SK-N-SH (cell line): ENCODE data around the gene MUC5B. TPM values are rescaled to one million over a fixed set of nuclear protein-coding genes. Genes with fewer than 3 reads are reported as not detected.

Experiments used
- CTCF ChIA-PET: fragments of 300-600, 350-600 bp; formaldehyde crosslinking; extraction: SDS; loops from one replicate; lab custom pipeline; 2021; lab: Yijun Ruan, JAX
- POLR2A ChIA-PET: fragments of 350-600 bp; sonication (Branson Sonifier 250); formaldehyde crosslinking; extraction: SDS; loops from one replicate; lab custom pipeline; 2020; ENCODE audit warnings: antibody characterized with exemption, inconsistent platforms; lab: Yijun Ruan, JAX
- DNase-seq: peaks from one replicate; pipeline ENCODE4 v3.0.0; 2012
- H2AFZ ChIP-seq: fragments of 200-600 bp; sonication (generic); 2 replicates; pipeline ENCODE4 v1.8.1; 2016; ENCODE audit warnings: antibody characterized with exemption, mild to moderate bottlenecking, low read depth
- H3F3A ChIP-seq: fragments of 200-600 bp; sonication (generic); replicated peaks from 2 replicates; pipeline ENCODE3; 2016; ENCODE audit warnings: antibody characterized with exemption, mild to moderate bottlenecking; ENCODE audit not compliant: insufficient read depth
- H3K27ac ChIP-seq, 2 experiments: fragments of 200-500 bp in 1 of 2; fragments of 200-600 bp in 1 of 2; sonication (Bioruptor generic) in 1 of 2; sonication (generic), shearing (Covaris generic) in 1 of 2; 2 replicates each; pipeline versions ENCODE4 v1.5.1 to v1.6.1; 2014 to 2016; ENCODE audit warnings: low read depth in 2 of 2, inconsistent platforms in 1 of 2, low read length in 1 of 2, mild to moderate bottlenecking in 1 of 2, mixed read lengths in 1 of 2
- H3K27me3 ChIP-seq: fragments of 200-600 bp; sonication (generic), shearing (Covaris generic); 2 replicates; pipeline ENCODE4 v1.6.1; 2016; ENCODE audit warnings: mixed run types; ENCODE audit not compliant: insufficient read depth
- H3K36me3 ChIP-seq, 2 experiments: fragments of 200-500 bp in 1 of 2; fragments of 200-600 bp in 1 of 2; sonication (Bioruptor generic) in 1 of 2; sonication (generic) in 1 of 2; replicated peaks in 1 of 2; 2 replicates each; pipeline versions ENCODE3 to v1.5.1; 2014 to 2016; ENCODE audit warnings: low read length in 1 of 2, mild to moderate bottlenecking in 1 of 2; ENCODE audit not compliant: insufficient read depth in 2 of 2, control insufficient read depth in 1 of 2
- H3K4me1 ChIP-seq, 2 experiments: fragments of 200-500 bp in 1 of 2; fragments of 200-600 bp in 1 of 2; sonication (Bioruptor generic) in 1 of 2; sonication (generic), shearing (Covaris generic) in 1 of 2; 2 replicates each; pipeline versions ENCODE4 v1.5.1 to v1.6.1; 2014 to 2016; ENCODE audit warnings: low read depth in 1 of 2, low read length in 1 of 2, mixed run types in 1 of 2; ENCODE audit not compliant: insufficient read depth in 2 of 2, control insufficient read depth in 1 of 2
- H3K4me2 ChIP-seq: fragments of 200-600 bp; sonication (generic), shearing (Covaris generic); 2 replicates; pipeline ENCODE4 v1.6.1; 2017; ENCODE audit warnings: mixed run types
- H3K4me3 ChIP-seq, 2 experiments: fragments of 200-500 bp in 1 of 2; fragments of 200-600 bp in 1 of 2; sonication (Bioruptor generic) in 1 of 2; sonication (generic), shearing (Covaris generic) in 1 of 2; 2 replicates each; pipeline versions ENCODE4 v1.5.1 to v1.8.1; 2014 to 2016; ENCODE audit warnings: low read depth in 2 of 2, inconsistent platforms in 1 of 2, low read length in 1 of 2, mild to moderate bottlenecking in 1 of 2, mixed read lengths in 1 of 2, moderate library complexity in 1 of 2
- H3K79me2 ChIP-seq: fragments of 200-600 bp; sonication (generic); 2 replicates; pipeline ENCODE4 v1.8.1; 2017; ENCODE audit warnings: mild to moderate bottlenecking; ENCODE audit not compliant: insufficient read depth
- H3K9ac ChIP-seq: fragments of 200-600 bp; sonication (generic); 2 replicates; pipeline ENCODE4 v1.6.1; 2017; ENCODE audit warnings: mixed run types
- H3K9me2 ChIP-seq: fragments of 200-600 bp; sonication (generic); 2 replicates; pipeline ENCODE4 v1.6.1; 2017; ENCODE audit warnings: mixed run types
- H3K9me3 ChIP-seq: fragments of 200-600 bp; sonication (generic); 2 replicates; pipeline ENCODE4 v1.6.1; 2017; ENCODE audit warnings: mixed run types, mild to moderate bottlenecking, moderate library complexity
- H4K20me1 ChIP-seq: fragments of 200-600 bp; sonication (generic); 2 replicates; pipeline ENCODE4 v1.6.1; 2017; ENCODE audit warnings: mild to moderate bottlenecking, mixed run types; ENCODE audit not compliant: insufficient read depth
- CHD2 ChIP-seq: fragments of 150-350 bp; IDR thresholded peaks from 2 replicates; pipeline ENCODE4 v1.6.1; 2018; ENCODE audit warnings: low read length; ENCODE audit not compliant: partially characterized antibody
- ELF1 ChIP-seq: IDR thresholded peaks from 2 replicates; pipeline ENCODE4 v1.4.0; 2012
- FOXJ3 ChIP-seq: sonication (generic); formaldehyde crosslinking; IDR thresholded peaks from 2 replicates; pipeline ENCODE4 v1.5.1; 2020; ENCODE audit warnings: mild to moderate bottlenecking, missing genetic modification reagents
- GABPA ChIP-seq: IDR thresholded peaks from 2 replicates; pipeline ENCODE4 v1.4.0; 2012; ENCODE audit warnings: low read depth, mild to moderate bottlenecking
- MEF2A ChIP-seq: IDR thresholded peaks from 2 replicates; pipeline ENCODE4 v1.4.0; 2012; ENCODE audit warnings: low read depth, borderline replicate concordance
- NRF1 ChIP-seq: IDR thresholded peaks from 2 replicates; pipeline ENCODE4 v1.6.1; 2012; ENCODE audit warnings: low read depth, mild to moderate bottlenecking, low read length
- POLR2AphosphoS5 ChIP-seq: IDR thresholded peaks from 2 replicates; pipeline ENCODE4 v1.6.1; 2012; ENCODE audit warnings: low read depth, low read length
- RAD21 ChIP-seq: IDR thresholded peaks from 2 replicates; pipeline ENCODE4 v1.6.1; 2012; ENCODE audit warnings: mild to moderate bottlenecking, low read length
- RCOR1 ChIP-seq: fragments of 150-350 bp; IDR thresholded peaks from 2 replicates; pipeline ENCODE4 v1.6.1; 2017; ENCODE audit warnings: antibody characterized with exemption, low read length
- RFX5 ChIP-seq: IDR thresholded peaks from 2 replicates; pipeline ENCODE4 v1.6.1; 2012; ENCODE audit warnings: mild to moderate bottlenecking, improper control_type of control experiment, low read length
- RXRA ChIP-seq: IDR thresholded peaks from 2 replicates; pipeline ENCODE4 v1.4.0; 2012; ENCODE audit warnings: low read depth, mild to moderate bottlenecking, borderline replicate concordance
- TAF1 ChIP-seq: IDR thresholded peaks from 2 replicates; pipeline ENCODE4 v1.6.1; 2012; ENCODE audit warnings: low read depth, mild to moderate bottlenecking, low read length, moderate library complexity, borderline replicate concordance
- TCF12 ChIP-seq: IDR thresholded peaks from 2 replicates; pipeline ENCODE4 v1.4.0; 2012
- ZBTB33 ChIP-seq: IDR thresholded peaks from 2 replicates; pipeline ENCODE4 v1.4.0; 2012; ENCODE audit warnings: low read depth, borderline replicate concordance
- WGBS: methylation state at CpG from one replicate; pipeline ENCODE4 v1.1.6; 2017; ENCODE audit warnings: low lambda C conversion rate; 5-methylcytosine and 5-hydroxymethylcytosine counted together
- polyA plus RNA-seq, 3 experiments: library from polyadenylated mRNA; depleted of rRNA; stranded (reverse); fragments of >200 nt; gene quantifications; 2 replicates each; pipeline ENCODE4 v1.2.3, GENCODE V29; 2012
- TF ChIP-seq, protein P1 (sequence below): fragments of 150-350 bp; IDR thresholded peaks from 2 replicates; pipeline ENCODE4 v1.6.1; 2017; ENCODE audit warnings: antibody characterized with exemption, low read length, low read depth, borderline replicate concordance
- TF ChIP-seq, protein P2 (sequence below): IDR thresholded peaks from 2 replicates; pipeline ENCODE4 v1.6.1; 2012; ENCODE audit warnings: mild to moderate bottlenecking, low read depth, low read length, moderate library complexity
- TF ChIP-seq, protein P3 (sequence below): IDR thresholded peaks from 2 replicates; pipeline ENCODE4; 2012

Gene MUC5B
- polyA plus RNA-seq, 1 of the 3 experiments (the other 2 are of a cell fraction) = not detected

- Histone ChIP-seq H3K4me3 (no peak overlapping the region), H3K9ac (no peak overlapping the region), H3K27ac (no peak overlapping the region), H3K4me1 (no peaks in the 10 kb centered on the region), H3F3A (no peaks in the 10 kb centered on the region), H3K36me3 (no peaks in the 10 kb centered on the region), H3K9me3 (no peaks in the 10 kb centered on the region), H3K27me3 (no peaks in the 10 kb centered on the region), H3K79me2 (no peaks in the 10 kb centered on the region), H4K20me1 (no peaks in the 10 kb centered on the region), H3K9me2 (no peaks in the 10 kb centered on the region), H2AFZ (no peak overlapping the region), H3K4me2 (no peak overlapping the region)
- no peak for DNase-seq
- ChIA-PET CTCF (interaction anchor here (1.0 kb wide), 1 partner anchor 26 kb away, joined by 3 read pairs; no protein-coding TSS in a partner anchor), POLR2A (no interaction called here)
- 62% methylated on average over 9 of the region's 13 CpGs for WGBS
- TF ChIP-seq GABPA (no peak), TCF12 (no peak), ZBTB33 (no peak), RFX5 (no peak), MEF2A (no peak), RAD21 (no peak), POLR2AphosphoS5 (no peak), ELF1 (no peak), NRF1 (no peak)
- TF ChIP-seq, protein P1, sequence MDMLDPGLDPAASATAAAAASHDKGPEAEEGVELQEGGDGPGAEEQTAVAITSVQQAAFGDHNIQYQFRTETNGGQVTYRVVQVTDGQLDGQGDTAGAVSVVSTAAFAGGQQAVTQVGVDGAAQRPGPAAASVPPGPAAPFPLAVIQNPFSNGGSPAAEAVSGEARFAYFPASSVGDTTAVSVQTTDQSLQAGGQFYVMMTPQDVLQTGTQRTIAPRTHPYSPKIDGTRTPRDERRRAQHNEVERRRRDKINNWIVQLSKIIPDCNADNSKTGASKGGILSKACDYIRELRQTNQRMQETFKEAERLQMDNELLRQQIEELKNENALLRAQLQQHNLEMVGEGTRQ = no peak
- TF ChIP-seq, protein P2, sequence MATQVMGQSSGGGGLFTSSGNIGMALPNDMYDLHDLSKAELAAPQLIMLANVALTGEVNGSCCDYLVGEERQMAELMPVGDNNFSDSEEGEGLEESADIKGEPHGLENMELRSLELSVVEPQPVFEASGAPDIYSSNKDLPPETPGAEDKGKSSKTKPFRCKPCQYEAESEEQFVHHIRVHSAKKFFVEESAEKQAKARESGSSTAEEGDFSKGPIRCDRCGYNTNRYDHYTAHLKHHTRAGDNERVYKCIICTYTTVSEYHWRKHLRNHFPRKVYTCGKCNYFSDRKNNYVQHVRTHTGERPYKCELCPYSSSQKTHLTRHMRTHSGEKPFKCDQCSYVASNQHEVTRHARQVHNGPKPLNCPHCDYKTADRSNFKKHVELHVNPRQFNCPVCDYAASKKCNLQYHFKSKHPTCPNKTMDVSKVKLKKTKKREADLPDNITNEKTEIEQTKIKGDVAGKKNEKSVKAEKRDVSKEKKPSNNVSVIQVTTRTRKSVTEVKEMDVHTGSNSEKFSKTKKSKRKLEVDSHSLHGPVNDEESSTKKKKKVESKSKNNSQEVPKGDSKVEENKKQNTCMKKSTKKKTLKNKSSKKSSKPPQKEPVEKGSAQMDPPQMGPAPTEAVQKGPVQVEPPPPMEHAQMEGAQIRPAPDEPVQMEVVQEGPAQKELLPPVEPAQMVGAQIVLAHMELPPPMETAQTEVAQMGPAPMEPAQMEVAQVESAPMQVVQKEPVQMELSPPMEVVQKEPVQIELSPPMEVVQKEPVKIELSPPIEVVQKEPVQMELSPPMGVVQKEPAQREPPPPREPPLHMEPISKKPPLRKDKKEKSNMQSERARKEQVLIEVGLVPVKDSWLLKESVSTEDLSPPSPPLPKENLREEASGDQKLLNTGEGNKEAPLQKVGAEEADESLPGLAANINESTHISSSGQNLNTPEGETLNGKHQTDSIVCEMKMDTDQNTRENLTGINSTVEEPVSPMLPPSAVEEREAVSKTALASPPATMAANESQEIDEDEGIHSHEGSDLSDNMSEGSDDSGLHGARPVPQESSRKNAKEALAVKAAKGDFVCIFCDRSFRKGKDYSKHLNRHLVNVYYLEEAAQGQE = no peak
Measured at GRCh38 chr11:1237128-1237580, 14.3 kb downstream of the MUC5B start.

DNA sequence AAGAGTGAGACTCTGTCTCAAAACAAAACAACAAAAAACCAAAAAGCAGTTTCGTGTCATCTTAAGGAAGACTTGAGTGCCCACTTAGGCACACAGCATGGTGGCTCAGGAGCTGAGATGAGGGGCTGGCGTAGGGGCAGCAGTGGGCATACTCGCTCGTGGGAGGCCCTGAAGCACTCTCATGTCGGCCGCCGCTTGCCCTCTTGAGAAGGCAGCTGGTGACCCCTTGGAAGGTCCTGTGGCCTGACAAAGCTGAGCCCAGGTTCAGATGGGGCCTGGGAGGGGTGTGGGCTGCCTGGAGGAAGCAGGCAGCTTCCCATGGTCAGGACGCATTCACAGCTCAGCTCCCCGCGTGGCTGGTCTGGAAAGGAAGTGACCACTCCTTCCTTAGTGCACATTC, 15.0 kb downstream of the MUC5B start:
- ChIA-PET POLR2A (no interaction called here), CTCF (interaction anchor here (1.2 to 1.4 kb wide), 2 partner anchors 35 to 309 kb away, joined by 3 read pairs; no protein-coding TSS in a partner anchor)
- Histone ChIP-seq H3K4me2 (no peak overlapping the region), H3F3A (no peaks in the 10 kb centered on the region), H3K27me3 (no peaks in the 10 kb centered on the region), H3K9me3 (no peaks in the 10 kb centered on the region), H3K4me1 (no peaks in the 10 kb centered on the region), H3K36me3 (no peaks in the 10 kb centered on the region), H3K9me2 (no peaks in the 10 kb centered on the region), H4K20me1 (no peaks in the 10 kb centered on the region), H2AFZ (no peak overlapping the region), H3K27ac (no peak overlapping the region), H3K9ac (no peak overlapping the region), H3K4me3 (no peak overlapping the region), H3K79me2 (no peaks in the 10 kb centered on the region)
- 55% methylated on average over 7 of the region's 10 CpGs for WGBS
- DNase-seq = no peak
- TF ChIP-seq NRF1 (no peak), TAF1 (no peak), FOXJ3 (CRISPR knock-in tag) (no peak), CHD2 (no peak), ELF1 (no peak), RXRA (no peak), POLR2AphosphoS5 (no peak), TCF12 (no peak), RCOR1 (no peak)
- TF ChIP-seq, protein P3, sequence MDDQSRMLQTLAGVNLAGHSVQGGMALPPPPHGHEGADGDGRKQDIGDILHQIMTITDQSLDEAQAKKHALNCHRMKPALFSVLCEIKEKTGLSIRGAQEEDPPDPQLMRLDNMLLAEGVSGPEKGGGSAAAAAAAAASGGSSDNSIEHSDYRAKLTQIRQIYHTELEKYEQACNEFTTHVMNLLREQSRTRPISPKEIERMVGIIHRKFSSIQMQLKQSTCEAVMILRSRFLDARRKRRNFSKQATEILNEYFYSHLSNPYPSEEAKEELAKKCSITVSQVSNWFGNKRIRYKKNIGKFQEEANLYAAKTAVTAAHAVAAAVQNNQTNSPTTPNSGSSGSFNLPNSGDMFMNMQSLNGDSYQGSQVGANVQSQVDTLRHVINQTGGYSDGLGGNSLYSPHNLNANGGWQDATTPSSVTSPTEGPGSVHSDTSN = no peak
